C4-2B (cell line): Measurements from ENCODE around the gene OSER1.

Experiments used
- ZFX ChIP-seq: fragments of 450-650 bp; IDR thresholded peaks from 2 replicates; pipeline ENCODE4 v1.6.1; 2017
- TF ChIP-seq, protein P1 (sequence below): fragments of 450-650 bp; conservative IDR thresholded peaks from 2 replicates; pipeline ENCODE4 v1.5.1; 2017; ENCODE audit warnings: mild to moderate bottlenecking

DNA sequence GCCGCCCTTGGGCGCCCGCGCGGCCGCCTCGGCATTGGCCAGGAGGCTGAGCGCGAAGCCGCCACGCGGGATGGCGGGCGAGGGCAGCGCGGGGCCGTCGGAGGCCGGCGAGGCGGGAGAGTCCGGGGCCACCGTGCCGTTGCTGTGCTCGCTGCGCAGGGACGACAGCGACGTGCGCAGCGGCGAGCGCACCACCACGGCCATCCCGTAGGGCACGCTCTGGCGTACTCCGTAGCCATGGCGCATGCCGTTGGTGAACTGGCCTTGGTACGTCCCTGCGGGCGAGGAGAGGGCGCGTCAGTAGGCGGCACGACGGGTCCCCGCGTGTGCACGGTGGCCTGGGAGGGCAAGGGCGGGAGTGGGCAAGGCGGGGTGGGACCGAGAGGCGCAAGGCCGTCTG is 50.4 kb downstream of the OSER1 start:
- TF ChIP-seq, protein P1, sequence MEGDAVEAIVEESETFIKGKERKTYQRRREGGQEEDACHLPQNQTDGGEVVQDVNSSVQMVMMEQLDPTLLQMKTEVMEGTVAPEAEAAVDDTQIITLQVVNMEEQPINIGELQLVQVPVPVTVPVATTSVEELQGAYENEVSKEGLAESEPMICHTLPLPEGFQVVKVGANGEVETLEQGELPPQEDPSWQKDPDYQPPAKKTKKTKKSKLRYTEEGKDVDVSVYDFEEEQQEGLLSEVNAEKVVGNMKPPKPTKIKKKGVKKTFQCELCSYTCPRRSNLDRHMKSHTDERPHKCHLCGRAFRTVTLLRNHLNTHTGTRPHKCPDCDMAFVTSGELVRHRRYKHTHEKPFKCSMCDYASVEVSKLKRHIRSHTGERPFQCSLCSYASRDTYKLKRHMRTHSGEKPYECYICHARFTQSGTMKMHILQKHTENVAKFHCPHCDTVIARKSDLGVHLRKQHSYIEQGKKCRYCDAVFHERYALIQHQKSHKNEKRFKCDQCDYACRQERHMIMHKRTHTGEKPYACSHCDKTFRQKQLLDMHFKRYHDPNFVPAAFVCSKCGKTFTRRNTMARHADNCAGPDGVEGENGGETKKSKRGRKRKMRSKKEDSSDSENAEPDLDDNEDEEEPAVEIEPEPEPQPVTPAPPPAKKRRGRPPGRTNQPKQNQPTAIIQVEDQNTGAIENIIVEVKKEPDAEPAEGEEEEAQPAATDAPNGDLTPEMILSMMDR: no peak
- TF ChIP-seq ZFX: no peak
